Activated CD4-positive, alpha-beta memory T cell treated with anti-CD3 and anti-CD28 coated beads, Interleukin-2, amount 10 ng/mL, durations not matched to agents 7 days and 5 days (primary cell): Measurements from ENCODE around the gene SRRM2. TPM values are rescaled to one million over a fixed set of nuclear protein-coding genes. Genes with fewer than 3 reads are reported as not detected.

Experiments
- CTCF ChIA-PET: fragments of 350-600 bp; sonication (Branson Sonifier 250); formaldehyde crosslinking; loops from one replicate; lab custom pipeline; 2021; ENCODE audit warnings: antibody characterized with exemption, inconsistent platforms; lab: Charles Lee
- POLR2A ChIA-PET: fragments of 350-600 bp; sonication (Branson Sonifier 250); formaldehyde crosslinking; loops from one replicate; lab custom pipeline; 2021; ENCODE audit warnings: antibody characterized with exemption; lab: Charles Lee
- DNase-seq: peaks from one replicate; pipeline ENCODE4 v3.0.0-alpha.2; 2020
- H3K27ac Mint-ChIP-seq: one replicate; pipeline ENCODE4 v1.8.0; 2021; ENCODE audit warnings: mild to moderate bottlenecking, mixed read lengths
- H3K27me3 Mint-ChIP-seq: one replicate; pipeline ENCODE4 v1.8.0; 2021; ENCODE audit warnings: mixed read lengths
- H3K36me3 Mint-ChIP-seq: one replicate; pipeline ENCODE4 v1.8.0; 2021; ENCODE audit warnings: low read depth, mixed read lengths
- H3K4me1 Mint-ChIP-seq: one replicate; pipeline ENCODE4 v1.8.0; 2021; ENCODE audit warnings: mixed read lengths
- H3K4me3 Mint-ChIP-seq: one replicate; pipeline ENCODE4 v1.8.0; 2021; ENCODE audit warnings: mild to moderate bottlenecking, mixed read lengths
- H3K9me3 Mint-ChIP-seq: one replicate; pipeline ENCODE4 v1.8.0; 2021; ENCODE audit warnings: mixed read lengths
- total RNA-seq, 2 experiments: library from RNA; stranded (reverse); gene quantifications; one replicate each; pipeline ENCODE4 v1.2.3, GENCODE V29; 2021

The SRRM2 gene
- total RNA-seq, 2 experiments from 2014 or later: 520 to 539 TPM

- peak overlapping the region; percentile 88 for H3K4me3 Mint-ChIP-seq
- H3K27me3 Mint-ChIP-seq: no peaks in the 10 kb centered on the region
- no peaks in the 10 kb centered on the region for H3K9me3 Mint-ChIP-seq
- H3K36me3 Mint-ChIP-seq: peaks cover 13% of the 10 kb centered on the region
- ChIA-PET POLR2A (interaction anchor here (1.0 to 8.1 kb wide), 11 partner anchors 11 to 1357 kb away, joined by 3 to 114 read pairs (median 7); partner anchors contain the start of genes AMDHD2, KCTD5, PRSS27 and SRRM2), CTCF (interaction anchor here (0.8 to 2.0 kb wide), 3 partner anchors 90 to 139 kb away, joined by 3 to 14 read pairs (median 3); no protein-coding TSS in a partner anchor)
- peaks cover 25% of the 10 kb centered on the region for H3K4me1 Mint-ChIP-seq
- DNase-seq: no peak
- H3K27ac Mint-ChIP-seq: peak overlapping the region; percentile 96
Observed at GRCh38 chr16:2778630-2778958, 26.2 kb downstream of the SRRM2 start.

DNA sequence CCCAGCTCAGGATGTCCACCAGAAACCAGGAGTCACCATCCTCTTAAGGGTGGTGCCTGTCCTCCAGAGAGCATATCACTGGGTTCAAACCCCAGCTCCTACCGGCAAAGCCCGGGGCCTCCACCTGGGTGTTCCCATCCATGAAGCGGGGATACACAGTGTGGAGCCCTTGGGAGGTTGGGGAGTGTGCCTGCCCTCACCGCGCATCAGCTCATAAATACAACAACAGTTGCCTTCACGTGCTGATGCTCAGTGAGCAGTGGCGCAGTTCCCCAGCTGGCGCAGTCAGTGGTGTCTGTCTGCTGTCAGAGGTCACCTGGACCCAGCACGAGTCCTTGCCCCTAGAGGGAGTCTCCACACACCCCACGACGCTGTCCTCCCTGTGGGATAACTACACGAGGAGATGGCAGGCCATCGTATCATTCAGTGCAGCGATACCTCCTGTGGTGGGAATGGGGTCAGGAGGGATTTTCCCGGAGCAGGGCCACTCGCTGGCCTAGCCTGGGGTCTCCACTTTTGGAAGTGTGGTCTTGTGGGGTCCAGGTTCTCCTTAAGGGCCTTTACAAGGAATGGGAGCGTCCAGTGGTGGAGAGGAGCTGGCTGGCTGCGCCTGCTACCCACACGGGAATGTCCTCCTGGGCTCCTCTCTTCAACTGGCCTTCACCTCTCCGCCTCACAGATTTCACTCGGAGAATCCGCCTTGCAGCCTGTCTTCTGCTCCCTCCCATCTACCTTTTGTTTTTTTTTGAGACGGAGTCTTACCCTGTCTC lies 26.9 kb downstream of the SRRM2 start:
- peaks cover 25% of the 10 kb centered on the region for H3K4me1 Mint-ChIP-seq
- peaks cover 13% of the 10 kb centered on the region for H3K36me3 Mint-ChIP-seq
- POLR2A ChIA-PET: interaction anchor here (0.9 to 8.1 kb wide), 9 partner anchors 27 to 1358 kb away, joined by 3 to 114 read pairs (median 4); partner anchors contain the start of genes AMDHD2, PRSS27 and SRRM2
- peak overlapping the region; percentile 30 for H3K4me3 Mint-ChIP-seq
- no peaks in the 10 kb centered on the region for H3K27me3 Mint-ChIP-seq
- no peaks in the 10 kb centered on the region for H3K9me3 Mint-ChIP-seq
- CTCF ChIA-PET: interaction anchor here (1.3 to 2.0 kb wide), 2 partner anchors 89 to 138 kb away, joined by 3 to 14 read pairs; no protein-coding TSS in a partner anchor
- DNase-seq: no peak
- H3K27ac Mint-ChIP-seq: peak overlapping the region; percentile 96

- ChIA-PET CTCF (no interaction called here), POLR2A (interaction anchor here (0.9 to 3.2 kb wide), 2 partner anchors 29 to 88 kb away, joined by 3 to 24 read pairs; no protein-coding TSS in a partner anchor)
- no peaks in the 10 kb centered on the region for H3K9me3 Mint-ChIP-seq
- DNase-seq: no peak
- peaks cover 28% of the 10 kb centered on the region for H3K4me1 Mint-ChIP-seq
- H3K27ac Mint-ChIP-seq: no peak overlapping the region
- H3K4me3 Mint-ChIP-seq: peak overlapping the region; percentile 30
- peaks cover 8% of the 10 kb centered on the region for H3K36me3 Mint-ChIP-seq
- peaks cover 4% of the 10 kb centered on the region for H3K27me3 Mint-ChIP-seq
Observed at GRCh38 chr16:2779978-2780898, 27.8 kb downstream of the SRRM2 start.

GRCh38 chr16:2782583-2783351 lies 30.3 kb downstream of the SRRM2 start:
- H3K4me1 Mint-ChIP-seq: peaks cover 17% of the 10 kb centered on the region
- H3K9me3 Mint-ChIP-seq: no peaks in the 10 kb centered on the region
- H3K4me3 Mint-ChIP-seq: no peak overlapping the region
- H3K27me3 Mint-ChIP-seq: peaks cover 13% of the 10 kb centered on the region
- ChIA-PET CTCF (interaction anchor here (0.6 to 0.7 kb wide), 2 partner anchors 85 to 117 kb away, joined by 3 to 4 read pairs; no protein-coding TSS in a partner anchor), POLR2A (no interaction called here)
- H3K27ac Mint-ChIP-seq: no peak overlapping the region
- H3K36me3 Mint-ChIP-seq: peaks cover 5% of the 10 kb centered on the region
- DNase-seq: no peak

DNA sequence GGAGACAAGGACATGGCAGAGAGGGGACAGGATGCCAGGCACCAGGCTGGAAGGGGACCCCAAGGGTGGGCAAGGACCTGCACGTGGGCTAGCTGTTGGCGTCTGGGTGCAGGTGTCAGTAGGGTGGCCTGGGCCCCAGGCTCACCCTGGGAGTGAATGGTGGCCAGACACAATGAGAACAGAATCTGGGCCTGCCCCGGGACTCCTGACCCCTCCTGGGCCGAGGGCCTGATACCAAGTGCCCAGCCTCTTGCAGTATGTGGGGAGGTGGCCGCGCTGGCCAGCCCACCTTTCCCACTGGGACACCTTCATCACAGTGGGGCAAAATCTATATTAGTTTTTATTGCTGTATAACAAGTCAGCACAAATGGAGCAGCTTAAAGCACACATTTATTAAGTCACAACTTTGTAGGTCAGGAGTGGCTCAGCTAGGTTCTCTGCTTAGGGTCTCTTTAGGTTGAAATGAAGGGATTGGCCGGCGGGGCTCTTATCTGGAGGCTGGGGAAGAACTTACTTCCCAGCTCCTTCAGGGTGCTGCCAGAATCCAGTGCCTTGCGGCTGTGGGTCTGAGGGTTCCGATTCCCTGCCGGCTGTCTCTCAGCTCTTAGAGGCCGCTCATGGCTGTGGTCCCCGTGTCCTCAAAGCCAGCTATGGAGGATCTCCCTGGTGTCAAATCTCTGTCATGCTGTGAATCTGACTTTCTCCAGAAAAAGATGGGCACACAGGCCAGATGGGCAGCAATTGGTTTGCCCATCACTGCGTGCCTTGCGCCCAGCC lies 31.3 kb downstream of the SRRM2 start:
- POLR2A ChIA-PET: interaction anchor here (1.1 kb wide), 1 partner anchor 30 kb away, joined by 5 read pairs; no protein-coding TSS in a partner anchor
- no peaks in the 10 kb centered on the region for H3K9me3 Mint-ChIP-seq
- DNase-seq: no peak

DNA sequence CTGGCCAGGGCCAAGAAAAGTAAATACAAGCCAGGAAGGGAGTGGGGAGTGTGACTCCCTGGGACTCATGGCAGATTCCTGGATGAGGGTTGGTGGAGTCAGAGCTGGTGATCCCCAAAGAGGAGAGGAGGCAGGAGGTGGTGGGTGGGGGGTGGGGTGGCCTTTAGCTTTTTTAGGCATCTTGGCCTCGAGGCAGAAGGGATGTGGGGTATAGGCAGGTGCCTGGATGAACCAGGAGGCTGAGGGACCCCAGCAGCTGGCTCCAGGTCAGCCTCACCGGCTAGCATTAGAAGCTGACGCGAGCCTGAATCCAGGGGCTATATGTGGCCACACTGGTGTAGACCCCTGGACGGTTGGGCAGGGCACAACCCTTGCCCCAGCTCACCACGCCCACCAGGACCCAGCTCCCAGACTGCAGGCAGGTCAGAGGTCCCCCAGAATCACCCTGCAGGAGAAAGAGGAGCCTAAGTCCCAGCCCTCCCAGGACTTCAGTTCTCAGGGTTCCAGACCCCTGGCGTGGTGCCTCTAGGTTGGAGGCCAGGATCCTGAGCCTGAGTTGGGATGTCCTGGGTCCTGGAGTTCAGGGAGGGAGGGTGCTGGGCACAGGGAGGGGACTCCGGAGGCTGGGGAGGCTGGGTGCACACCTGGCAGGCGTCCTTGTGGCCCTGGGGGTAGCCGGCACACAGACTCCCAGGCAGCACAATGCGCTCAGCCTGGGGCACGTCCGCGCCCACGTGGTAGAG lies 32.1 kb downstream of the SRRM2 start:
- H3K4me3 Mint-ChIP-seq: peak overlapping the region; percentile 65
- H3K36me3 Mint-ChIP-seq: no peaks in the 10 kb centered on the region
- H3K27me3 Mint-ChIP-seq: peaks cover 21% of the 10 kb centered on the region
- H3K9me3 Mint-ChIP-seq: no peaks in the 10 kb centered on the region
- ChIA-PET CTCF (no interaction called here), POLR2A (interaction anchor here (1.1 kb wide), 1 partner anchor 30 kb away, joined by 5 read pairs; no protein-coding TSS in a partner anchor)
- no peak for DNase-seq
- H3K27ac Mint-ChIP-seq: no peak overlapping the region
- H3K4me1 Mint-ChIP-seq: peaks cover 6% of the 10 kb centered on the region

More for the DNA sequence above, 31.3 kb downstream of the SRRM2 start:
- Mint-ChIP-seq H3K27me3 (peaks cover 17% of the 10 kb centered on the region), H3K36me3 (no peaks in the 10 kb centered on the region), H3K4me1 (peaks cover 7% of the 10 kb centered on the region), H3K4me3 (no peak overlapping the region), H3K27ac (no peak overlapping the region)
- CTCF ChIA-PET: no interaction called here

GRCh38 chr16:2785101-2785991 lies 32.9 kb downstream of the SRRM2 start:
- no peak overlapping the region for H3K27ac Mint-ChIP-seq
- H3K9me3 Mint-ChIP-seq: no peaks in the 10 kb centered on the region
- no peaks in the 10 kb centered on the region for H3K36me3 Mint-ChIP-seq
- peaks cover 22% of the 10 kb centered on the region for H3K27me3 Mint-ChIP-seq
- peaks cover 6% of the 10 kb centered on the region for H3K4me1 Mint-ChIP-seq
- ChIA-PET CTCF (interaction anchor here (0.9 kb wide), 1 partner anchor 9 kb away, joined by 4 read pairs; no protein-coding TSS in a partner anchor), POLR2A (no interaction called here)
- peak overlapping the region; percentile 65 for H3K4me3 Mint-ChIP-seq
- DNase-seq: no peak

- H3K36me3 Mint-ChIP-seq: no peaks in the 10 kb centered on the region
- H3K27me3 Mint-ChIP-seq: peaks cover 27% of the 10 kb centered on the region
- no peak overlapping the region for H3K27ac Mint-ChIP-seq
- no peak for DNase-seq
- H3K4me3 Mint-ChIP-seq: no peak overlapping the region
- ChIA-PET POLR2A (no interaction called here), CTCF (no interaction called here)
- H3K9me3 Mint-ChIP-seq: no peaks in the 10 kb centered on the region
- H3K4me1 Mint-ChIP-seq: peaks cover 6% of the 10 kb centered on the region
Observed at GRCh38 chr16:2786061-2786825, 33.8 kb downstream of the SRRM2 start.

GRCh38 chr16:2786826-2787151 lies 34.4 kb downstream of the SRRM2 start:
- ChIA-PET POLR2A (no interaction called here), CTCF (no interaction called here)
- DNase-seq: no peak
- Mint-ChIP-seq H3K4me1 (peaks cover 6% of the 10 kb centered on the region), H3K9me3 (no peaks in the 10 kb centered on the region), H3K27me3 (peaks cover 30% of the 10 kb centered on the region), H3K36me3 (no peaks in the 10 kb centered on the region), H3K27ac (no peak overlapping the region), H3K4me3 (no peak overlapping the region)

DNA sequence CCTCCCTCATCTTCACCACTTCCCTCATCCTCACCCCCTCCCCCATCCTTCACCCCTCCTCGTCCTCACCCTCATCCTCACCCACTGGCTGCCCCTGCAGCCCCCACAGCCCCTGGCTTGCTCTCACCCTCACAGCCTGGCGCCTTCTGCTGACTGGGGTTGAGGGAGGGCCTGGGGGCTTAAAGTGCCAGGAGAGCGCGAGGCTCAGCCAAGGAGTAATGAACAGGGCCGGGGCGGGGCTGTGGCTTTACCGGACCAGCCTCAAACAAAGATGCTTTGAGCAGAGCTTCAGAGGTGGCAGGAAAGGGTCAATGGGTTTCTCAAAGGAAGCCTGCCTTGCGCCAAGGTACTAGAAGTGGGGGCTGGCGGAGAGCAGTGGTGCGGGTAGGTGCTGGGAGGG lies 35.0 kb downstream of the SRRM2 start, which contains the start of gene PRSS33:
PRSS33 (minus strand) TSS at position 155 of the 400 bp plus-strand sequence. CDS start 1,013 bp downstream, outside the sequence.
- no peak for DNase-seq
- Mint-ChIP-seq H3K36me3 (no peaks in the 10 kb centered on the region), H3K27me3 (peaks cover 30% of the 10 kb centered on the region), H3K4me1 (peaks cover 6% of the 10 kb centered on the region), H3K27ac (no peak within 1 kb of the TSS), H3K9me3 (no peaks in the 10 kb centered on the region), H3K4me3 (no peak within 1 kb of the TSS)
- ChIA-PET CTCF (no interaction called here), POLR2A (no interaction called here)
